GM13976 (cell line): ENCODE results near the gene TAS2R9.

Experiments
- DNase-seq: peaks from one replicate; pipeline ENCODE4 v3.0.0; 2012; ENCODE audit warnings: low spot score
- CTCF ChIP-seq: IDR thresholded peaks from 2 replicates; pipeline ENCODE4 v1.5.1; 2012; ENCODE audit warnings: borderline replicate concordance, mild to moderate bottlenecking; ENCODE audit not compliant: insufficient read depth; ENCODE audit errors: extremely low read depth, missing control alignments, control extremely low read depth
- in situ Hi-C: fragments of 300-500 bp; cut with MboI; formaldehyde crosslinking; loops from one replicate; pipeline ENCODE4 v1.12.0; 2022; ENCODE audit warnings: low sequenced_read_pairs, mixed read lengths, inconsistent platforms; ENCODE audit not compliant: unreplicated experiment

TAS2R9 gene

GRCh38 chr12:10842862-10843261, 32.9 kb upstream of the TAS2R9 start:
- in situ Hi-C loops = no loop called here
- TF ChIP-seq CTCF = no peak

GRCh38 chr12:10838461-10838860, 28.5 kb upstream of the TAS2R9 start:
- no peak for TF ChIP-seq CTCF
- DNase-seq = no peak
- in situ Hi-C loops = no loop called here

More at GRCh38 chr12:10842862-10843261, 32.9 kb upstream of the TAS2R9 start:
- no peak for DNase-seq

- in situ Hi-C loops = no loop called here
- no peak for DNase-seq
- no peak for TF ChIP-seq CTCF
Measured at GRCh38 chr12:10829994-10830393, 20.0 kb upstream of the TAS2R9 start.

GRCh38 chr12:10826258-10826657, 16.3 kb upstream of the TAS2R9 start, which contains the start of gene TAS2R10:
Gene TAS2R10 (minus strand): TSS chr12:10826358. CDS start chr12:10826269, 89 bp downstream.
- TF ChIP-seq CTCF = no peak
- no peak for DNase-seq
- in situ Hi-C loops = no loop called here

- in situ Hi-C loops = no loop called here
- TF ChIP-seq CTCF = no peak
- no peak for DNase-seq
Measured at GRCh38 chr12:10824957-10825356, 15.0 kb upstream of the TAS2R9 start.

GRCh38 chr12:10811883-10812536, 2.0 kb upstream of the TAS2R9 start:
- no peak for TF ChIP-seq CTCF
- in situ Hi-C loops = no loop called here
- no peak for DNase-seq
